ENCODE results near the gene GALNT15. TPM values are rescaled to one million over a fixed set of nuclear protein-coding genes. Genes with fewer than 3 reads are reported as not detected.

GALNT15 gene
- polyA plus RNA-seq, 1 experiment, result 5.4 TPM

GRCh38 chr3:16264708-16265454 lies 90.4 kb downstream of the GALNT15 start, which contains the start of the genes DPH3 and OXNAD1:
DPH3 (minus strand) TSS chr3:16264943; CDS start chr3:16264876, 67 bp downstream.
OXNAD1 (plus strand) TSS chr3:16265212; CDS start chr3:16270953, 5,741 bp downstream.
- peak within 1 kb of the TSS; percentile 96 for H3K4me3 ChIP-seq (ENCODE audit: low read depth, low read length)
- CTCF ChIA-PET, result interaction anchor here (0.5 to 3.0 kb wide), 12 partner anchors 17 to 785 kb away, joined by 3 to 24 read pairs (median 4); no protein-coding TSS in a partner anchor

GRCh38 chr3:16265455-16265786 lies 90.9 kb downstream of the GALNT15 start:
- CTCF ChIA-PET, result interaction anchor here (0.5 to 3.0 kb wide), 10 partner anchors 18 to 784 kb away, joined by 3 to 24 read pairs (median 4); no protein-coding TSS in a partner anchor
- POLR2A ChIA-PET, result interaction anchor here (0.6 kb wide), 1 partner anchor 204 kb away, joined by 4 read pairs; no protein-coding TSS in a partner anchor
- H3K36me3 ChIP-seq (ENCODE audit: control insufficient read depth, insufficient read depth, low read length), result peaks cover 1% of the 10 kb centered on the region; the same call in 1 of the 2 replicates
- no peaks in the 10 kb centered on the region for H3K27me3 ChIP-seq (ENCODE audit: control insufficient read depth, insufficient read depth, low read length)
- no peak for TF ChIP-seq CTCF (IDR thresholded peaks at IDR 0.05; ENCODE audit: insufficient read depth, low read depth, low read length)
- no peak for DNase-seq (ENCODE audit: low read depth)
- H3K4me3 ChIP-seq (ENCODE audit: low read depth, low read length), result peak overlapping the region; percentile 96

More at GRCh38 chr3:16264708-16265454, 90.4 kb downstream of the GALNT15 start, which contains the start of the genes DPH3 and OXNAD1:
- H3K27me3 ChIP-seq (ENCODE audit: control insufficient read depth, insufficient read depth, low read length), result no peaks in the 10 kb centered on the region
- H3K36me3 ChIP-seq (ENCODE audit: control insufficient read depth, insufficient read depth, low read length), result peaks cover 1% of the 10 kb centered on the region; the same call in 1 of the 2 replicates
- DNase-seq (ENCODE audit: low read depth), result peak; percentile 93
- POLR2A ChIA-PET, result interaction anchor here (0.6 kb wide), 1 partner anchor 204 kb away, joined by 4 read pairs; no protein-coding TSS in a partner anchor
- no peak for TF ChIP-seq CTCF (IDR thresholded peaks at IDR 0.05; ENCODE audit: insufficient read depth, low read depth, low read length)

GRCh38 chr3:16266714-16267113 lies 92.2 kb downstream of the GALNT15 start:
- no peaks in the 10 kb centered on the region for H3K27me3 ChIP-seq (ENCODE audit: control insufficient read depth, insufficient read depth, low read length)
- ChIA-PET CTCF (interaction anchor here (1.9 to 3.9 kb wide), 3 partner anchors 24 to 285 kb away, joined by 4 to 41 read pairs (median 16); no protein-coding TSS in a partner anchor), POLR2A (no interaction called here)
- TF ChIP-seq CTCF (IDR thresholded peaks at IDR 0.05; ENCODE audit: insufficient read depth, low read depth, low read length), result no peak
- H3K36me3 ChIP-seq (ENCODE audit: control insufficient read depth, insufficient read depth, low read length), result peaks cover 1% of the 10 kb centered on the region; the same call in 1 of the 2 replicates
- DNase-seq (ENCODE audit: low read depth), result no peak
- no peak overlapping the region for H3K4me3 ChIP-seq (ENCODE audit: low read depth, low read length)

GRCh38 chr3:16270855-16271254 lies 96.4 kb downstream of the GALNT15 start:
- POLR2A ChIA-PET, result no interaction called here
- CTCF ChIA-PET, result interaction anchor here (0.8 kb wide), 1 partner anchor 19 kb away, joined by 3 read pairs; no protein-coding TSS in a partner anchor

More at GRCh38 chr3:16270855-16271254, 96.4 kb downstream of the GALNT15 start:
- Histone ChIP-seq H3K36me3 (ENCODE audit: control insufficient read depth, insufficient read depth, low read length) (peaks cover 3% of the 10 kb centered on the region), H3K4me3 (ENCODE audit: low read depth, low read length) (no peak overlapping the region), H3K27me3 (ENCODE audit: control insufficient read depth, insufficient read depth, low read length) (no peaks in the 10 kb centered on the region)
- no peak for TF ChIP-seq CTCF (IDR thresholded peaks at IDR 0.05; ENCODE audit: insufficient read depth, low read depth, low read length)
- no peak for DNase-seq (ENCODE audit: low read depth)

Data from BJ (cell line).